Esophagus muscularis mucosa (tissue), 3 donors: ENCODE data around the gene DTD1.

ENCODE experiments used
- CTCF ChIP-seq, 3 experiments: fragments of 200-600 bp in 2 of 3; fragments of 450-650 bp in 1 of 3; sonication (generic) in 2 of 3; IDR thresholded peaks; one replicate each; pipeline ENCODE4 v1.5.1; 2017 to 2019; ENCODE audit warnings: antibody characterized with exemption in 3 of 3, mild to moderate bottlenecking in 2 of 3, moderate library complexity in 1 of 3
- POLR2AphosphoS5 ChIP-seq, 2 donors: sonication (generic); formaldehyde crosslinking; IDR thresholded peaks; one replicate each; pipeline ENCODE4 v1.6.1; 2017; ENCODE audit warnings: antibody characterized with exemption in 2 of 2

GRCh38 chr20:18774207-18774606, 186.4 kb downstream of the DTD1 start:
- TF ChIP-seq POLR2AphosphoS5 (IDR thresholded peaks at IDR 0.05) (no peak), CTCF (IDR thresholded peaks at IDR 0.05) (no peak)
